MV-4-11 (cell line): Measurements from ENCODE around the gene GLIS1.

Experiments
- DNase-seq: peaks from one replicate; lab custom pipeline; 2025; lab: John Stamatoyannopoulos, UW

The GLIS1 gene

DNA sequence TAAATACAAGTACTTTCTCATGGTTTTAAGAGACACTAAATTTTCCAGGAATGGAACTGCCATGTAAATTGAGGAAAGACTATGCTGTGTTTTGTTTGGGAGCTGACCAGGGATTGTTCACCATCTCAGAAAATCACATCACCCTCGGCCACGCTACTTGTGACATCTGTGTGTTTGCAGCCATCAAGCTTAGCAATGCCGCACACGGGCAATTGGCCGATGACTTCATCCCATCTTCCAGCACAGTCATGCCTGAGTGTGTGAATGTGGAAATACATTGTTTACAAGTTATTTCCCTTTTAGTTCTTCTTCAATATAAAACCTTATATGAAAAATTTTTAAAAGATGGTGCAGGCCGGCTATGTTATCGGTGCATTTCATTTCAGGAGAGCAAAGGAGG, 121.6 kb downstream of the GLIS1 start:
- DNase-seq = no peak

- DNase-seq = no peak
Observed at GRCh38 chr1:53616927-53617326, 122.0 kb downstream of the GLIS1 start.

DNA sequence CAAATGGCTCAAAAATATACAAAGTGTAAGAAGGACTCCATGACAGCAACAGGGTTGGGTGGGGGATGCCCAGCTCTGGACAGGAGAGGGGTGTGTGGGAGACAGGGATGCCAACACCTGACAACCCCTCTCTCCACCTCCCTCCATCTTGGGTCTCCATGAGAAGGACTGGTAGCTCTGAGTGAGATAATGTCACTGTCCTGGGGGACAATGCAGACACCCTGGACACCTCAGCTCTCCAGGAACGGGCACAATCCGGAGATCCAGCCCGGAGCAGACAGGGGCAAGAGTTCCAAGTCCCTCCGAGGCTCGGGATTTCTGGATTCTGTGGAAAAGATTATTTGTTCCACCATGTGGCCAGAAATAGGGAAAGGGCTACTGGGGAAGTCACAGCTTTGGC, 122.5 kb downstream of the GLIS1 start:
- DNase-seq = no peak

- no peak for DNase-seq
Observed at GRCh38 chr1:53615101-53615500, 123.9 kb downstream of the GLIS1 start.

DNA sequence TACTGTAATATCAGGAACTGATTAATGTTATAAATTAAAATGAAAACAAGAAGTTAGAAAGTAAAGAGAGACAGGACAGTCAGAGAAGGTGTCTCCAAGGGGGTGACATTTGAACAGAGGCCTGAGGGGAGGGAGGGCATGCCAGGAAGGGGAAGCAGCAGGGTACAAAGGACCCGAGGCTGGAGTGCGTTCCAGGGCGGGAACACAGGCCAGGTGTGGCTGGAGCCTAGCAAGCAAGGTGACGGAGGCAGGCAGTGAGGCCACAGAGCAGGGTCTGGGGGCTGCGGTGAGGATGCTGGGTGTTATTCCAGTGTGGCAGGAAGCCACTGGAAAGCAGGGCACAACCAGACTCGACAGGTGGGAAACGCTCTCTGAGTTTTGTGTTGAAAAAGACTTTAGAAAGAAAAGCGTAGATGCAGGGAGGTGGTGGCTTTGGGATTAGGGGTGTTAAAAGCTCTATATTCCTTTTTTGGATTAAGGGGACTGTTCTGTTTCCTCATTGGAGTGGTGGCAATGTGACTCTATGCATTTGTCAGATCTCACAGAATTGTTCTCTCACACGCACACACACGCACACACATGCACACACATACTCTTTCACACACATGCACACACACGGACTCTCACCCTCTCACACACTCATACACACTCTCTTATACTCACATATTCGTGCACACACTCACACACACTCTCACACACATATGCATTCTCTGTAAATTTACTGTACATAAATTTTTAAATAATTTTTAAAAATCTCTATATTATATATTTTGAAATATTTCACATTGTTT, 124.5 kb downstream of the GLIS1 start:
- no peak for DNase-seq

DNA sequence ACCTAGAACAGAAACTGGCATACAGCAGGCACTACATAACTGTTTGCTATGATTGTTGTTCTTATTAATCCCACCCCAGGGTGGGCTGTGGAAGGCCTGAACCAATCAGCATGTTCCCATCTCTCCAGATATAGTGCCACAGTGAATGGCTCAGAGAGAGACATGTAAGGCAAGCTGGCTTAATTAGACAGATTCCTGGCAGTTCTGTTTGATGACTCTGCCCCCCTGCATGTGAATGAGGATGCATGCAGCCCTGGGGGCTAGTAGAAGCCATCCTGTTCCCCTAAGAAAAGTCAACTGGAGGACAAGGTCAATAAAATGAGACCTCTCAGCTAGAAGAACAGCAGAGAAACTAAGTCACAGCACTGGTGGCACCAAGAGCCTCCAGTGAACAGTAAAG, 130.3 kb downstream of the GLIS1 start:
- DNase-seq = no peak

- no peak for DNase-seq
Observed at GRCh38 chr1:53608071-53608470, 130.9 kb downstream of the GLIS1 start.

DNA sequence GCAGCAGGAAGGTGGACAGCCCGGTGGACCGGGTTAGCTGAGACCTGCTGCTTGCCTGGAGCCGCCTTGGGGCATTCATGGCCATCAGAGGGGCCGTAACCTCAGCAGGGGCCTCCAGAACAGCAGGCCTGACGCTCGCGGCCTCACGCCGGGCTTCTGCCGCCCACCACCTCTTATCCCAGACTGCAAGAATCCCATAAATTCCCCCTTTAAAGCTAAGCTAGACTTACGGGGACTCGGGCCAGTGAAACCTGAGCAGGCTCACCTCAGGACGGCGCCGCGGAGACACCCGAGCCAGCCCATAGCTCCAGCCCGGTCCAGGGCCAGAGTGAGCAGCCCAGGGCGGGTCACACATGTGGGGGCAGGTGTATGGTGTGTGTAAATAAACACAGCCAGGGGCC, 132.3 kb downstream of the GLIS1 start:
- DNase-seq = no peak

DNA sequence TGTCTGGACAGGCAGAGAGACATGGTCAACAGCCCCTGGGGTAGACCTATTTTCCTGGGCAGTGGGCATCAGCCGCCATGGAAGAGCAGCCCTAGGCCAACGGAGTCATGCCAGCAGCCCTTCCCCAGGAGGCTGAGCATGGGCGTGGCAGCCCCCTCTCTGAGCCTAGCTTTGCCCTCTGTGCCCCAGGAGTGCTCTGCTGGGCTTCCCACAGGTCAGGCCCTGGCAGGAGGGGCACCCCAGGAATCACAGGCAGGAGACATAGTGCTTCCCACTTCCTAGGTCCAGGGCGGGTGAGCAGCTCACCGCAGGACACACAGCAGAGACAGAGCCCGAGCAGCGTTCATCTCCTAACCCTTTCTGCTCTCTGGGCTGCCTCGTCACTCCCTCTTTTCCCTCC, 132.8 kb downstream of the GLIS1 start:
- no peak for DNase-seq

- DNase-seq = no peak
Observed at GRCh38 chr1:53605181-53605580, 133.8 kb downstream of the GLIS1 start.

DNA sequence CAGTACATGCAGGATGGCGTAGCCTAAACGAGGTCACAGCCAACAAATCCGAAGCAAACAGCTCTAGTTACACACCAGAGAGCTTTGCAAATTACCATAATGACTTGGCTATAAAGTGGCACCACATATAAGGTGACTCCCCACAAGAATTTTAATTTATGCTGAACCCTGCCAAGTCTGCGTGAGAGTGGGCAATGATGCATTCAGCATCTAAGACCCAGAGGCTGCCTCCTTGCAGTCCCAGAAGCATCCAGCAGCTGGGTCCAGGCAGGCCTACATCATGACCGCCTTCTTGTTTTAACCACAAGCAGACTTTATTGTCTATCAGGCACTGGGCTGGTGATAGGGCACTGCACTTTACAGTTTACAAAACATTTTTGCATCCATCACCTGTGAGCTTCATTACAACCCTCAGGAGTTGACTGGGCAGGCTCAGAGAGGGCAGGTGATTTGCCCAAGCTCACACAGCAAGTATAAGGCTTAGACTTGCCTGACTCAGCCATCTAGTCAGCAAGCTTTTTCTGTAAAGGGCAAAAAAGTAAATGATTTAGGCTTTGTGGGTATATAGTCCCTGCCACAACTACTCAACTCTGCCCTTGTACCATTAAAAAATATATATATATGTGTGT, 134.6 kb downstream of the GLIS1 start:
- DNase-seq = no peak

GRCh38 chr1:53603431-53603830, 135.5 kb downstream of the GLIS1 start:
- no peak for DNase-seq

GRCh38 chr1:53601867-53602775, 136.8 kb downstream of the GLIS1 start:
- no peak for DNase-seq

DNA sequence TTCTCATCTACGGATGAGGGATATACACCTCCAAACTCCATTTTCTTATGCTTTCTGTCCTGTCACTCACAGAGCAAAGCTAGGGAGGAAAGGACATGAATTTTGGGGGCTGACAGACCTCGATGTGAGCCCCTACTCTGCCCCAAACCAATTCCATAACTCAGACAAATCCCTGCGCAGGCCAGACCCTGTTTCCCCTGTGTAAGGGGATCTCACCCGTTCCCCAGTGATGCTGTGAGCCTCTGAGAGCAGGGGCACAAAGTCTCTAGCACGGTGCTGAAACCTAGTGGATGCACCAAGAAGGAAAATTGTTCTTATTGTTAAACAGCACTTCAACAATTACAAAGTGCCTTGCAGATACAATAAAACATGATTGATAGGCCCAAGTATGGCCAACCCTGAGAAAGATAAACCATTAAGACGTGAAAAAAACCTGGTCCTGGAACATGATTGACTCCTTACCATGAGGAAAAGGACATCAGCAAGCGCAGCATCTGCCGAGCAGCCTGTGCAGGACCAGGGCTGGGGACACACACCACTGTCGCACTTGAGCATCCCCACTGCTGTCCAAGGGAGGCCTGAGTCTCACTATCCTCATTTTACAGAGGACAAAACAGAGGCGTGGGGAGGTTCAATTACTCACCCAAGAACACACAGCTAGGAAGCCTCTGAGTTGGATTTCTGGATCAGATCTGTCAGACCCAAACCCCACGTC, 137.8 kb downstream of the GLIS1 start:
- no peak for DNase-seq

DNA sequence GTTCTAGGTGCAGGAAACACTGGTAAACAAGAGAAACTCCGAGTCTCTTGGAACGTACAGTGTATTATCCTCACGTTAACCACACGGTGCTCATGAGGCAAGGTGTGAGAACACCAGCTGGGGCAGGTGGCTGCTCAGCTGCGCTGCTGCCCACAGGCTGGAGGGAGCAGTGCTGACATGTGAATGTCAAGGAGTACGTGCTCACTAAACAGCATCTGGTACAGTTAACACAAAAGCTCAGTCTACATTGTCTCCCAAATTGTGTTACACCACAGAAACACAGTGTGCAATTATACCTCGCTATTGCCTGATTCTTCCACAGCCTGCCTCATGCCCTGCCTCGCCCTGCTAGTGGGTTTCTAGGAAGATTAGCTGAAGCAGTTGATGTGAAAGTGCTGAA, 138.4 kb downstream of the GLIS1 start:
- DNase-seq = no peak

DNA sequence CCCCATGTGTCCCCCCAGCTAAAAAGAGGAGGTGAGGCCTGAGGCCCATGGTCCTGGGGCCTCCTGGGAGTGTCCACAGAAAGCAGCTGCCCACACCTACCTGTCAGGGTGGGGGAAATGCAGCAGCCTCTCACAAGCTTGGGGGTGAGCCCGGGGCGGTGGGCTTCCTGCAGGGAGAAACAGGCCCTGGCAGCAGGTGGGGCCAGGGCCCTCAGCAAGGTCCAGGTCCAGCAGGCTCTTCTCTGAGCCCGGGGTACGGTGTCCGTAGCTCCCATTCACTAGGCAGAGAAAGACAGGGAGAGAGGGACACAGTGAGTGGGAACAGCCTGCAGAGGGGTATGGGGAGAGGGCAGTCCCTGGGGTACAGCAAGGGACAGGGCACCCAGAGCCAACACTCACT, 139.0 kb downstream of the GLIS1 start:
- DNase-seq = no peak

- DNase-seq = no peak
Observed at GRCh38 chr1:53599481-53599880, 139.5 kb downstream of the GLIS1 start.

- DNase-seq = no peak
Observed at GRCh38 chr1:53598966-53599365, 140.0 kb downstream of the GLIS1 start.

DNA sequence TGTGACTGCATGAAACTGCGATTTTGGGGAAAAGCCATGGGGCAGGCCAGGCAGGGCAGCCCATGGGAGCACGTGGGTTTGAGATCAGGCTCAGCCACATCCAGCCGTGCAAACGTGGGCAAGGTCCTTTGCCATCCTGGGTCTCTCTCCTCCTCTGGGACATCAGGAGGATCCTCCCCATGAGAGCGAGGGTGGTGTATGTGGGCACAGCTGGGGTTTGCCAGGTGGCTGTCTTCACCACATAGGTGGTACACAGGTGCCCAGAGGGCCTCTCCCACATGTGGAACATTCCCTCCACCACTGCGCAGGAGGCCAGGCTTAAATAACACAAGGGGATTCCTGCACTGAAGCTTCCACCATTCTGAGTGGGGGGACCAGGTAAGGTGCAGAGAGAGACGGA, 143.1 kb downstream of the GLIS1 start:
- no peak for DNase-seq

DNA sequence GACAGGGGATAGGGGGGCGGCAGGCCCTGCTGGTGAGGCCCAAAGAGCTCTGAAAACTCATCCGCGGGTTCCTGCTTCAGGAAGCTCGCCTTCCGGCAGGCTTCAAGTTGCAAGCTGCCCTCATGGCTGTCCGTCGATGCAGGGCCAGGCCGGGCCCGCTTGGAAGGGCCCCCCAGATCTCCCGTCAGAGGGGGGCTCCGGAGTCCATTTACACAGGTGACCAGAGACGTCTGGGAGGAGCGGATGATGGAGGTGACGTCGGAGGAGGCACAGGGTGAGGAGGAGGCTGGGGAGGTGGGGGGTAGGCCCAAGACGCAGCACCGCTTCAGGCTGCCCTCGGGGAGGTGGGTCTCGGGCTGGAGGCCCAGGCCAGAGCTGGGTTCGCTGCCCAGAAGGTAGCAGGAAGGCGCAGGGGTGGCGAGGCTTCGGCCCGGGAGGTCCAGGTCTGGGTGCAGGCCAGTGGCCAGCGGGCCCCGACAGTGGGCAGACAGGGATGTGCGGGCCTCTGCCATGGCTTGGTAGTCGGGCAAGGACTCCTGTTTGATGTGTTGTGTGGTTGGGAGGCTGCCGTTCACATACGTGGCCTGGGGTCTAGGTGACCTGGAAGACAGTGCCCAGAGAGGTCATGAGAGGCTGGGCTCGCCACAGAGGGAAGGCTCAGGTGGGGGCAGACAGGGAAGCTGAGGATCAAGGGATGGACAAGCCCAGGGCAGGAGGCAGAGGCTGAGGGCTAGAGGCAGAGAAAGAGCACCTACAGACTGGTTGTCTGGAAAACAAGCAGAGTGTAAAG, 144.4 kb downstream of the GLIS1 start:
- no peak for DNase-seq

DNA sequence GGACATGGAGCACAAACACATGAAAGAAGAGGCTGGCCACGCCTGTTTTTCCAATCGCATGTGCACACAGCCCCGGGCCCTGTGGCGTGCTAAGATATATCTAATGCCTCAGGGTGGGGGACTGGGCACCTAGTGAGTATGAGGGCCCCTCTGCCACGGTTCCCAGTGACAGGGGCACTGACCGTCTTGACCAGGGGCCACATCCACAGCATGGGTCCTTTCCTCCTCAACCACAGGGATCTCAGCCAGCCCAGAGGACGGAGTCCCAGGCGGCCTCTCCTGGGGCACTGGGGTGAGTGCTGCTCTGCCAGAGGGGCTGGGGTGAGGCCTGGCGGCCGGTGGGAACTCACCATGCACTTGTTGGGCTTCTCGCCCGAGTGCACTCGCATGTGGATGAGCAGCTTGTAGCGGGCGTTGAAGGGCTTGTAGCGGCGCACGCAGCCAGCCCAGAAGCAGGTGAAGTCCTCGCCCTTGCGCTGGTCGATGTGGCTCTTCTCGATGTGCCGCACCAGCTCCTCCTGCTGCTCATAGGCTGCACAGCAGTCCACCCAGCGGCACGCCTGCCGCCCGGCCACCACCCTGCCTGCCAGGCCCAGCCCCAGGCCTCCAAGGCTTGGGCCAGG, 145.1 kb downstream of the GLIS1 start:
- no peak for DNase-seq
